HUES48 (cell line): ENCODE results near the gene CTTNBP2.

Source experiments
- H3K27ac ChIP-seq: one replicate; pipeline ENCODE4 v1.7.0; 2013; ENCODE audit warnings: low read depth, low read length, inconsistent platforms
- H3K27me3 ChIP-seq: 2 replicates; pipeline ENCODE4 v1.6.1; 2013; ENCODE audit warnings: mild to moderate bottlenecking, low read length; ENCODE audit not compliant: control insufficient read depth, insufficient read depth
- H3K36me3 ChIP-seq: 2 replicates; pipeline ENCODE4 v1.6.1; 2013; ENCODE audit warnings: low read length; ENCODE audit not compliant: control insufficient read depth, insufficient read depth
- H3K4me1 ChIP-seq: 2 replicates; pipeline ENCODE4 v1.6.1; 2013; ENCODE audit warnings: mild to moderate bottlenecking, low read length; ENCODE audit not compliant: control insufficient read depth, insufficient read depth
- H3K4me3 ChIP-seq: 2 replicates; pipeline ENCODE4 v1.5.1; 2013; ENCODE audit warnings: mild to moderate bottlenecking, low read depth, low read length
- H3K9ac ChIP-seq: 2 replicates; pipeline ENCODE4 v1.6.1; 2013; ENCODE audit warnings: mild to moderate bottlenecking, low read depth, low read length, moderate library complexity
- H3K9me3 ChIP-seq: 2 replicates; pipeline ENCODE4 v1.6.1; 2013; ENCODE audit warnings: low read length; ENCODE audit not compliant: control insufficient read depth, insufficient read depth

The CTTNBP2 gene

DNA sequence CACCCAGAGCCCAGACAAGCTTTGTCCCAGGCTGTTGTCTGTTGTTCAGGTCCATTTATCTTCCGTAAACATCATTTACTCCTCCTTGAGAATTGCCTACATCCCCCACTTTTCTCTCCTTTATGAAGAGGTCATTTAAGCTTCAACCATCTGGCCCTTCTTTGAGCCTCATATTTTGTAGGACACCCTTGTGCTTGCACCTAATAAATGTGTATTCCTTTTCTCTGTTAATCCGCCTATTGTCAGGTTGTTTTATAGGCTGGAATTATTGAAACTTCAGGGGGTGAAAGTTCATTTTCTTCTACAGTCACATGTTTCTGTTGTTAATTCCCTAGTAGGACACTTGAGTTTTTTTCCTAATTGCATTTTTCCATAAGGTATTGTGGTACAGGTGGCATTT, 19.6 kb upstream of the CTTNBP2 start:
- no peak overlapping the region for H3K4me3 ChIP-seq
- no peak overlapping the region for H3K9ac ChIP-seq
- peaks cover 20% of the 10 kb centered on the region for H3K4me1 ChIP-seq
- no peaks in the 10 kb centered on the region for H3K9me3 ChIP-seq
- no peak overlapping the region for H3K27ac ChIP-seq
- no peaks in the 10 kb centered on the region for H3K27me3 ChIP-seq
- H3K36me3 ChIP-seq: no peaks in the 10 kb centered on the region

DNA sequence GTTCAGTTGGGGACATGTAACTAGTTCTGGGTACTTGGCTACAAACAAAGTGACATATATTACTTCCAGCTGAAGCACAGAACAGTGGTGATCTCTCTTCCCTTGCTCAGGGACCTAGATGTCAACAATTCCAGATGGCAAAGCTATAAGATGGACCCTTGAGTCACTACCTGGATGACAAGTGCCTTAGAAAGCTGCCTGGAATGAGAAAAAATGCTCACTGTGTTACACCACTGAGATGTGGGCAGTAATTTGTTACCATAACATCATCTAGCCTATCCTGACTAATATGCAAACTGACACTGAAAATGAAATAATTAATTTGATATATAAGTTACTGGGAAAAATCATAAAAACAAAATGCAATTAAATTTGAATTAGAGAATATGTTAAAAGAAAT, 16.4 kb upstream of the CTTNBP2 start:
- peaks cover 28% of the 10 kb centered on the region for H3K4me1 ChIP-seq
- H3K4me3 ChIP-seq: no peak overlapping the region
- H3K27ac ChIP-seq: no peak overlapping the region
- H3K27me3 ChIP-seq: no peaks in the 10 kb centered on the region
- H3K9ac ChIP-seq: no peak overlapping the region
- H3K9me3 ChIP-seq: no peaks in the 10 kb centered on the region
- H3K36me3 ChIP-seq: no peaks in the 10 kb centered on the region

DNA sequence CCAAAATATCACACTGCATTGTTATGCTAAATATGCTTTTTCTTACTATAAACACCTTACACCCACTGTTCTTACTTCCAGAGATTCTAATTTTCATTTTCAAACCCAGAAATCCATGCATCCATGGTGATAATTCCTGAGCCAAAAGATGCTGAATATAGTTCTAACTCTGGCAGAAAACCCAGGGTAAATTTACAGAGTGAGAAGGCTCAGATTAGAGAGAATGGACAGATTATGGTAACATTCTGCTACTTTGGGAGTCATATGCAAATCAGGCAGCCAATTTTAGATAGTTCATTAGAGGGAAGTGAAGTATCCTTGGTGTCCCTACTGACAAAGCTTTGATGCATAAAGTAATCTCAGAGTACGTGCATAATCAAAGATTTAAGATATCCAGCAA, 15.4 kb upstream of the CTTNBP2 start:
- Histone ChIP-seq H3K36me3 (no peaks in the 10 kb centered on the region), H3K27me3 (no peaks in the 10 kb centered on the region), H3K4me1 (peaks cover 28% of the 10 kb centered on the region), H3K27ac (peak overlapping the region; percentile 5), H3K9me3 (no peaks in the 10 kb centered on the region), H3K9ac (no peak overlapping the region), H3K4me3 (no peak overlapping the region)

DNA sequence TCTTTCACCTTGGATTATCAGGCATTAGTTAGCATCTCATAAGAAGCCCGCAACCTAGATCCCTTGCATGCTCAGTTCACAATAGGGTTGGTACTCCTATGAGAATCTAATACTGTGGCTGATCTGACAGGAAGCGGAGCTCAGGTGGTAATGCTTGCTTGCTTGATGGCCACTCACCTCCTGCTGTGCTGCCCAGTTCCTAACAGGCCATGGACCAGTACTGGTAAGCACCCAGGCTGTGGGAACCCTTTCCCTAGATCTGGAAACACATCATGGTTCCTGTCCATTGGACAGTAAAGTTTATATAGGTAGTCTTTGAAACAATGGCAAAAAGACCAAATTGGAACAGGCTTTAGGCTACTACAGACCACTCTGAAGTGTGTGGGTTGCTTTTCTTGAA, 9.4 kb upstream of the CTTNBP2 start:
- Histone ChIP-seq H3K27me3 (no peaks in the 10 kb centered on the region), H3K27ac (no peak overlapping the region), H3K4me1 (peaks cover 8% of the 10 kb centered on the region), H3K36me3 (no peaks in the 10 kb centered on the region), H3K4me3 (no peak overlapping the region), H3K9ac (no peak overlapping the region), H3K9me3 (no peaks in the 10 kb centered on the region)

DNA sequence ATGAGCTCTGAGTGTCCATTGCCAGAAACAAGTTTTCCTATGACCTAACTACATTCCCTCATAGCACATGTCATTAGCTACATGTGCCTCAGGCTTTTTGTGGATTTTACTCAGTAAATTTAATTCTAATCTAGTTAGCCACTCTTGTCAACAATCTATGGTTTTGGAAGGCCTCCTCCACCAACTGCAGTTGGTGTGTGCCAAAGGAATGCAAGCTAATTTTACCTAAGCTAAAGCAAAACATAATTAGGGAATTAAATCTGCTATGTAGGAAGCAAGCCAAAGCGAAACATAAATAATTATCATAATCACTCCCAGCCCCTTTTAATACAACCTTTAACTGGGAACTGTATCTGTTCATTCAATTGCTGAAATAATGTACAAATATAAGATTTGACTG, 3.5 kb upstream of the CTTNBP2 start:
- H3K36me3 ChIP-seq: no peaks in the 10 kb centered on the region
- H3K27me3 ChIP-seq: peaks cover 9% of the 10 kb centered on the region

DNA sequence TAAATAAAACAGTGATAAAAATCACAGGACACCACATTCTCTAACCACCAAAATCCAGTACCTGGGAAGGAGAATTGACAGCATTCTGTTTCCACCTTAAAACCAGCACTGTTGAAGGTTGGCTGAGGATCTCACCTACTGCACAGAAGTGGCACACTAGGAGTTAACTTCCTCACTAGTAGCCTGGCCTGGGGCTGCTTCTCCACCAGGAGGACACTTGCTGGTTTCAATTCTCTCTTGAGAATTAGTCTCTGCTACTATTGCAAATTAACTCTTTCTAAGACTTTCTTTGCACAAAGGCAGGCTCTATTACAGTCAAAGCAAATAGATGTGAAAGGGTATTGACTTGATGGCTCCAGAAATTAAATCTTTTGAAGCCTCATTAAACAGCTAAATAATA, 2.3 kb upstream of the CTTNBP2 start:
- H3K4me1 ChIP-seq: peaks cover 48% of the 10 kb centered on the region
- H3K36me3 ChIP-seq: no peaks in the 10 kb centered on the region
- H3K9ac ChIP-seq: no peak overlapping the region
- no peak overlapping the region for H3K27ac ChIP-seq
- no peaks in the 10 kb centered on the region for H3K9me3 ChIP-seq
- peaks cover 9% of the 10 kb centered on the region for H3K27me3 ChIP-seq
- H3K4me3 ChIP-seq: no peak overlapping the region

More for the DNA sequence above, 3.5 kb upstream of the CTTNBP2 start:
- Histone ChIP-seq H3K9ac (no peak overlapping the region), H3K27ac (peak overlapping the region; percentile 5), H3K4me3 (no peak overlapping the region), H3K4me1 (peaks cover 36% of the 10 kb centered on the region), H3K9me3 (no peaks in the 10 kb centered on the region)

DNA sequence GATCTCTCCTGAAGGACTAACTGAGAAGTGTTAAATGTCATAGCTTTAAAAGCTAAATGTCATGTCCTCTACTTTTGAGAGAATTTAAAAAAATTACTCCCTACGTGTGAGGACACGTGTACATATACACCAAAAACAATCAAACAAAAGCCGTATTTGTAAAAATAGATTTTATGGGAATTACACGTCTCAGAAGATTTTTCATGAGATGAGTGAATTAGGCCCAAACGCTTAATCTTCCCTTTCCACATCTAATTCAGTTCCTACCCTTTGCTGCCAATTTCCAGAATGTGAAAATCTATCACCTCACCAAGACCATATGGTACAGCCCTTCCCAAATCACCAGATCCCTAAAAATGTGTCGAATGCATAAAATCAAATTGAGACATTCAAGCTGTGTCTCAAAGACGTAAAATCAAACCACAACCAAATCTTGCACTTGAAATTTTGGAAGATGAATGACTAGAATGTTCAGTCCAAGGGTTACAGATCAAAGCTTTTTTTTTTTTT, 1.0 kb upstream of the CTTNBP2 start:
- peak overlapping the region; percentile 95 for H3K4me3 ChIP-seq
- H3K9me3 ChIP-seq: no peaks in the 10 kb centered on the region
- no peak overlapping the region for H3K27ac ChIP-seq
- no peaks in the 10 kb centered on the region for H3K36me3 ChIP-seq
- peaks cover 9% of the 10 kb centered on the region for H3K27me3 ChIP-seq
- H3K9ac ChIP-seq: no peak overlapping the region
- H3K4me1 ChIP-seq: peaks cover 61% of the 10 kb centered on the region

DNA sequence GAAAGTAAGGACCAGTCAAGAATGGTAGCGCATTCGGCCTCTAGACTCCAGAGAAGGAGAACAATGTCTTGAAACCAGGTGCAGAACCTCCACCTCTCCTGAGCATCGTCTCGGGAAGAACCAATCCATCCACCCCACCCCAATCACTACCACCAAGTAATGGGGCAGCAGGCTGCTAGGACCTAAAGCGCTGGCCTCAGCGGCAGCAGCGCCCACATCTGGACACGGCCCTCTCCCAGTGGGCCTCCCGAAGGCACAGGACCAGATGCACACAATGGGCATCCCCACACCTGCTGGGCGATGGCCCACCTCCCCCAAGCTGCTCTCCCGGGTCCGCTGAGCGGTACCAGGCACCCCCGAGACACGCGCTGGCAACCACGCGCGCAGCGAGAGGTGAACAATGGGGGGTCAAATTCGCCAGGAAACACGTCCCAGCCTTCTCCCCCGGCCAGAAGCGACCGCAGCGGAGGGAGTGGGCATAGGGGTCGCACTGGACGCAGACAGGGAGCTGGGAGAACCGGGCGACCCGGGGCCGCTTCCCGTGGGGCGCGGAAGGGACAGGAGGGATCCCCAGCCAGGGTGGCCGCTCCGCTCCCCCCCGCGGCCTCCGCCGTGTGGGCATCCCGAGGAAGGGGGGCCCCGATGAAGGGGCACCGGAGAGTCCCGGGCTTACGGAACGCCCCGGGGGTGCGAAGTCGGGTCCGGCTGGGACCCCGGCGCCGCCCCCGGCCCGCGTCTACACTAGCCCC, 506 bp downstream of the CTTNBP2 start:
- Histone ChIP-seq H3K36me3 (no peaks in the 10 kb centered on the region), H3K9ac (peak overlapping the region; percentile 62), H3K4me1 (peaks cover 73% of the 10 kb centered on the region), H3K4me3 (peak overlapping the region; percentile 95), H3K27me3 (peaks cover 9% of the 10 kb centered on the region), H3K27ac (peak overlapping the region; percentile 72), H3K9me3 (no peaks in the 10 kb centered on the region)

DNA sequence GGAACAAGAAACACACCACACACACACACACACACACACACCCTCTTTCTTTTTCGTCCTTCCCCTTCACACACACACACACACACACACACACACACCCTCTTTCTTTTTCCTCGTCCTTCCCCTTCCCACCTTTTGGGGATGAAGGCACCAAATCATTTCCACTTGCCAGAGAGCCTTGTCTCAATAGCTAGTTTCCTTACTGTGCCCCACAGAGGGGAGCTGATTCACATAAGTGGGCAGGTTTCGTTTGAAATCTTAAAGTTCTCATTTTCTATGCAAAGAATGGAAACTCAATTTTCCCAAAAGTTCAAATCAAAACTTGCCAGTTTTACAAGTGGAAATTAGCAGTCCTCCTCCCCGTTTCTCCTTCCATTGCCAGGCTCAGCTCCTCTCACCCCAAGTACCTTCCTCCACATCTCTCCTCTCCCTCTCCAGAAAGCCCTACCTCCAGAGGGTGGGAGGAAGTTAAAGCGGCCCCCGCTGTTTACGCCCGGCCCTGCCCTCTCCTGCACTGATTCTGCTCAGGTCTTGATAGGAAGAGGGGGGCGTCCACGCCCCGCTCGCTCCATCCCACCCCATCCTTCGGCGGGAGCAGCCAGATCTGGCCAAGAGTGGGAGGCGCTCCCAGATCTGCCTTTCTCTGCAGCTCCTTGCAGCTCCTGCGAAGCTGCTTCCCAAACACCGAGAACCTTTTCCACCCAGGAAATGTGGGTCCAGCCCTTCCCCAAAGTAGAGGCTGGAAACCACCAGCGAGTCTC, 1.3 kb downstream of the CTTNBP2 start:
- peak overlapping the region; percentile 62 for H3K9ac ChIP-seq
- H3K27ac ChIP-seq: peak overlapping the region; percentile 11
- H3K27me3 ChIP-seq: peaks cover 9% of the 10 kb centered on the region
- no peaks in the 10 kb centered on the region for H3K9me3 ChIP-seq
- peak overlapping the region; percentile 95 for H3K4me3 ChIP-seq
- peaks cover 67% of the 10 kb centered on the region for H3K4me1 ChIP-seq
- H3K36me3 ChIP-seq: no peaks in the 10 kb centered on the region

DNA sequence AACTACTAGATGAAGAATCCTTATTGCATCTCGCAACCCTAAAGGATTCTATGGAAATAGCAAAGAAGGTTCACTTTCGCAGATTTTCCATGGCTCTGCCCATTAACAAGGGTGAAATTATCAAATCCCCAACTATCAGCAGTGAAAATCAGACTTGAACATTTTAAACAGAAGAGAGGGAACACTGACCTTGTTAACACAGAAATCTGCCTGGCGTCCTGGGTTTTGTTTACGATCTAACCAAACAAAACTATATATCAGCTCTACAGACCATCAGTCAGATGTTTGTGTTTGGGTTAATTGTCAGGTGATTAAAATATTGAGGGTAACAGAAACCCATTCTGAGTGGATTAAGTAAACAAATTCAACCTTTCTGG, 1.9 kb downstream of the CTTNBP2 start:
- Histone ChIP-seq H3K27me3 (peaks cover 9% of the 10 kb centered on the region), H3K4me1 (peaks cover 61% of the 10 kb centered on the region), H3K36me3 (no peaks in the 10 kb centered on the region), H3K4me3 (peak overlapping the region; percentile 95), H3K9me3 (no peaks in the 10 kb centered on the region), H3K27ac (no peak overlapping the region), H3K9ac (no peak overlapping the region)

DNA sequence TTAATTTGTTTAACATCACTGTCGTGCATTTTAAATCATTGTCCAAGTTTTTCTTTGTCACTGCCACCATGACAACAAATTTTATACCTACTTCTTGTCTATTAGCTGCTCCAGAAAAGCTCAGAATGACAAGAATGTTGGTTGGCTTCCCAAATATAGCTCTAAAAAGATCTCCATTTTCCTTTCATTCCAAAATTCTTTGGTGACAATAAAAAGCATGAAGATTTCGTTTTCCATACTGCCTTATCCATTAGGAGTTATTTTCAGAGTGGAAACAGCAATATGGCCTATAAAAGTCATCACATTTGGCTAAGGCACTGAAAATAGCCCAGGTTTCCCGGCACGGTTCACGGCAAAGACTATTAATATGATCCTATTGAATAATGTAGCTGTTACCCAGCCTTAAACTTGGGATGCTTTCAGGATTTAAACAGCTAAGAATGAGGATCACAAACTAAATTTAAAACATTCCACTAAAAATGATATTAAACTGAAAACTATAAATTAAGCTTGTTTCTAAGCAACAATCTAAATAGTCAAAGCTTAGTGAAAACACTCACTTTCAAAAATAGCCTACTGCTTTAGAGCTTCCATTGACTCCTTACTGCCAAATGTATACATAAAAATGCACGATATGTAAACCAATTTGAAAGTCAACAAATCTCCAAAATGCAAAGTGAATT, 2.7 kb downstream of the CTTNBP2 start:
- H3K4me1 ChIP-seq: peaks cover 55% of the 10 kb centered on the region
- peaks cover 9% of the 10 kb centered on the region for H3K27me3 ChIP-seq
- H3K9ac ChIP-seq: no peak overlapping the region

More for the DNA sequence above, 2.7 kb downstream of the CTTNBP2 start:
- Histone ChIP-seq H3K4me3 (peak overlapping the region; percentile 95), H3K9me3 (no peaks in the 10 kb centered on the region), H3K27ac (no peak overlapping the region), H3K36me3 (no peaks in the 10 kb centered on the region)
